Measurements from ENCODE around the gene CORO6.
A peak's percentile ranks its signal among the peaks of the same experiment; 100 is the strongest.
"Not testable (repeated sequence)": the region's sequence is repeated elsewhere in the genome, so short reads cannot be mapped to it uniquely, and the experiment has no call there.

The CORO6 gene
- 0.12 to 0.94 (median 0.39) reads per million in 18 experiments for total RNA-seq

GRCh38 chr17:29622337-29623282, at the start of gene CORO6:
TSS of gene CORO6 (minus strand) at chr17:29622912. CDS start at chr17:29621421, 1,491 bp downstream.
- peak; percentile 27 to 31 for DNase-seq

GRCh38 chr17:29671661-29672060, 48.9 kb upstream of the CORO6 start:
- DNase-seq: no peak

- no peak for DNase-seq
Measured at GRCh38 chr17:29669266-29669665, 46.6 kb upstream of the CORO6 start.

- no peak for DNase-seq
Measured at GRCh38 chr17:29667969-29668368, 45.3 kb upstream of the CORO6 start.

GRCh38 chr17:29665481-29665810, 42.7 kb upstream of the CORO6 start:
- peak; percentile 54 to 74 for DNase-seq

- DNase-seq: no peak
Measured at GRCh38 chr17:29664743-29665480, 42.2 kb upstream of the CORO6 start.

- no peak for DNase-seq
Measured at GRCh38 chr17:29663155-29663554, 40.4 kb upstream of the CORO6 start.

GRCh38 chr17:29661213-29661612, 38.5 kb upstream of the CORO6 start:
- no peak for DNase-seq

GRCh38 chr17:29659155-29659554, 36.4 kb upstream of the CORO6 start:
- DNase-seq: no peak

- DNase-seq: no peak
Measured at GRCh38 chr17:29655323-29655722, 32.6 kb upstream of the CORO6 start.

GRCh38 chr17:29653995-29654714, 31.4 kb upstream of the CORO6 start:
- no peak for DNase-seq

GRCh38 chr17:29652976-29653375, 30.3 kb upstream of the CORO6 start:
- DNase-seq: no peak

- not testable (repeated sequence) for DNase-seq
Measured at GRCh38 chr17:29651913-29652312, 29.2 kb upstream of the CORO6 start.

- peak; percentile 66 to 68 for DNase-seq
Measured at GRCh38 chr17:29650396-29650795, 27.7 kb upstream of the CORO6 start.

GRCh38 chr17:29649359-29649758, 26.6 kb upstream of the CORO6 start:
- no peak for DNase-seq

- DNase-seq: no peak
Measured at GRCh38 chr17:29648005-29648404, 25.3 kb upstream of the CORO6 start.

- peak; percentile 80 for DNase-seq
Measured at GRCh38 chr17:29645515-29646051, 22.9 kb upstream of the CORO6 start.

- no peak for DNase-seq
Measured at GRCh38 chr17:29643817-29644160, 21.1 kb upstream of the CORO6 start.

- DNase-seq: no peak
Measured at GRCh38 chr17:29642171-29642611, 19.5 kb upstream of the CORO6 start.

- peak; percentile 48 to 57 for DNase-seq
Measured at GRCh38 chr17:29640981-29641642, 18.4 kb upstream of the CORO6 start.

- DNase-seq: no peak
Measured at GRCh38 chr17:29640413-29640812, 17.7 kb upstream of the CORO6 start.

GRCh38 chr17:29633886-29634285, 11.2 kb upstream of the CORO6 start:
- no peak for DNase-seq

Measured in inflammatory macrophage (primary cell).